Tibial nerve (tissue), 3 donors: ENCODE measurements around the gene TDRD9.

Experiments used
- CTCF ChIP-seq, 5 experiments: fragments of 200-600 bp in 3 of 5; fragments of 450-650 bp in 2 of 5; sonication (generic) in 3 of 5; IDR thresholded peaks; one replicate each; pipeline ENCODE4 v1.5.1; 2016 to 2019; ENCODE audit warnings: antibody characterized with exemption in 5 of 5, mild to moderate bottlenecking in 3 of 5, moderate library complexity in 2 of 5
- POLR2A ChIP-seq, 2 donors: fragments of 450-650 bp; IDR thresholded peaks; one replicate each; pipeline ENCODE4 v1.6.1; 2017; ENCODE audit warnings: antibody characterized with exemption in 2 of 2, mild to moderate bottlenecking in 2 of 2, moderate library complexity in 2 of 2

DNA sequence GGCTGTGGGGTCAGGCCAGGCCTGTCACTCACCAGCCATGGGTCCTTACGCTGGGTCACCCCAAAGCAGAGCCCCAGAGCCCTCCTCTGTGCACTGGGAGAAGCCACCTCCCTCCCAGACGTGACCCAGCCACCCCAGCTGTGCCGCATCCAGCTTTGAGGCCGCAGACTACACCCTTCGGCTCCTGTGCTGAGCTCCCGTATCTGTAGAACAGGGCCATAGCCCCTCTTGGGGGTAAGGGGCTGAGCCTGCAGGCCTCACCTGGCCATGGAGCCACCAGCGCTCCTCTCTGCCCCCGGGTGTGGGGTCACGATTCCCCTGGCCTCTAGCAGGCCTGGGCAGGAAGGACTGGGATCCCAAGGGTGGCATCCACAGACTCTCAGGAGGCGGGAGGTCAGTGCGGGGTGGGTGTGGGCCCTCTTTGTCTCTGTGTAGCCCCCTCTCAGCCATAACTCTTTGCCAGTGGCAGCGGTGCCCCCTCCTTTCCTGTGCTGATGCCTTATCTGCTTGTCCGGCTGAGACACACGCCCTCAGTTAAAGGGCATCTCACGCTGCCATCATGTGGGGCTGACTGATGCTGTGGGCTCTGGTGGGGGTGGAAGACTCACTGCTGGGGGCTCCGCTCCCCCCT is 173.5 kb downstream of the TDRD9 start:
- TF ChIP-seq CTCF (IDR thresholded peaks at IDR 0.05) (no peak), POLR2A (IDR thresholded peaks at IDR 0.05) (no peak)
